GM10847 (cell line): ENCODE results near the gene ADAP2.

Source experiments
- POLR2A ChIP-seq: IDR thresholded peaks from 2 replicates; pipeline ENCODE4 v1.6.1; 2011; ENCODE audit not compliant: insufficient read length; ENCODE audit errors: extremely low read depth

ADAP2 gene, protein sequence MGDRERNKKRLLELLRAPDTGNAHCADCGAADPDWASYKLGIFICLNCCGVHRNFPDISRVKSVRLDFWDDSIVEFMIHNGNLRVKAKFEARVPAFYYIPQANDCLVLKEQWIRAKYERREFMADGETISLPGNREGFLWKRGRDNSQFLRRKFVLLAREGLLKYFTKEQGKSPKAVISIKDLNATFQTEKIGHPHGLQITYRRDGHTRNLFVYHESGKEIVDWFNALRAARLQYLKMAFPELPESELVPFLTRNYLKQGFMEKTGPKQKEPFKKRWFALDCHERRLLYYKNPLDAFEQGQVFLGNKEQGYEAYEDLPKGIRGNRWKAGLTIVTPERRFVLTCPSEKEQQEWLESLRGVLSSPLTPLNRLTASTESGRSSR

DNA sequence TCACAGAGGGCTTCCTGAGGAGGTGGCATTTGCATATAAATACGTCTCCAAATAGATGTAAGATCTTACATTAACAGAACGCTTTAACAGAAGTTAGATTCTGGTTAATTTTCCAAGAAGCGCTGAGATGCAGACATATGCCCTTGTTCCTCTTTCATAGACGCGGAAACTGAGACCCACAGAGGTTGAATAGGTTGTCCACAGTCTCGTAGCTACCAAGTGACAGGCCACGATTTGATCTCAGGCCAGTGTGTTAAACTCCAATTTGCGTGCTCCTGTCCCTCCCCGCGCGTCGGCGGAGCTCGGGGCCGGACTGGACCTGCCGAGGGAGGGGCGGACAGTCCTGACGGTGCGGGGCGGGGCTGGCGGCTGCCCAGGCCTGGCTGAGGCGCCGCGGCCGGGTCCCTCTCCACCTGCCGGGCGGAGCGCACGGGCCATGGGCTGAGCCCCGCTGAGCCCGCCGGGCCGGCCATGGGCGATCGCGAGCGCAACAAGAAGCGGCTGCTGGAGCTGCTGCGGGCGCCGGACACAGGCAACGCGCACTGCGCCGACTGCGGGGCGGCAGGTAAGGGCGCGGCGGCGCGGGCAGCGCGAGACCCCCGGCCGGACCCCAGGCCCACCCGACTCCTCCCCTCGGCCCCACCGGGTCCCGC lies at the start of gene ADAP2:
Gene ADAP2, plus strand, starts transcription at position 402 of the 653 bp plus-strand sequence. Its CDS starts 70 bp downstream, at position 472.
- TF ChIP-seq POLR2A, result no peak

DNA sequence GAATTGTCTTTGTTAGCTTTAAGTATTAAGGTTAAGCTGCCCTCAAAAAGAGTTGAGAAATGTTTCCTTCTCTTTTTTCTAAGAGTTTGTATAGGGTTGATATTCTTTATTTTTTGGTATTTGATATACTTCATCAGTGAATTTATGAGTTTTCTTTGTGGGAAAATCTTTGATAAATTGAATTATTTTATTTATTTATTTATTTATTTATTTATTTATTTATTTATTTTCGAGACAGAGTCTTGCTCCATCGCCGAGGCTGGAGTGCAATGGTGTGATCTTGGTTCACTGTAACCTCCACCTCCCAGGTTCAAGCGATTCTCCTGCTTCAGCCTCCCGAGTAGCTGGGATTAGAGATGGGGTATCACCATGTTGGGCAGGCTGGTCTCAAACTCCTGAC lies 35.6 kb upstream of the ADAP2 start:
- TF ChIP-seq POLR2A, result no peak

DNA sequence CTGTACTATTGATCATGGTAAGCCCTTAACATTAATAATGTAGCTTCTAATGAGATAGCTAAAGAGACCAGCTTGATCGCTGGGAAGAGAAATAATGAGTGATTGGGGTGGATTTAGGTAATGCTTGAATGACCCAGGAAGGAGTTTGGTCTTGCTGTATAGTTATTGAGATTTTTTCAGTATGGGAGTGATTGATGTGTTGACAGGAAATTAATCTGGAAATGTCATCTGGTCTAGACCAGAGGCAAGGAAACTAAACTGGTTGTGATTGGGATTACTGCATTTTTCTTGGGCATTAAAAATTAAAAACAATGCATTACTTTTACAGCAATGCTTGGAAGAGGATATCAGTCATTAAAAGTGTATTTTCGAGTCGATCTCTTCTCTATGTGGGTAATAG lies 27.5 kb upstream of the ADAP2 start:
- no peak for TF ChIP-seq POLR2A

DNA sequence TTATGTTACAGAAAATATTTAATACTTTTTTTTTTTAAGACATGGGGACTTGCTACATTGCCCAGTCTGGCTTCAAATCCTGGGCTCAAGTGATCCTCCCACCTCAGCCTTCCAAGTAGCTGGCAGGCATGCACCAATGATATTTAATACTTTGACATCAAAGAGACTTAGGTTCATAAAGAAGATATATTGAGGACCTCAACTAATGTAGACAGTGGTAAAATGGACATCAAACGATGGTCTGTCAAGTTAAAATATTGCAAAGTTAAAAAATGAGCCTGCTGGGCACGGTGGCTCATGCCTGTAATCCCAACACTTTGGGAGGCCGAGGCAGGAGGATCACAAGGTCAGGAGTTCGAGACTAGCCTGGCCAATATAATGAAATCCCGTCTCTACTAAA lies 24.4 kb upstream of the ADAP2 start:
- no peak for TF ChIP-seq POLR2A

DNA sequence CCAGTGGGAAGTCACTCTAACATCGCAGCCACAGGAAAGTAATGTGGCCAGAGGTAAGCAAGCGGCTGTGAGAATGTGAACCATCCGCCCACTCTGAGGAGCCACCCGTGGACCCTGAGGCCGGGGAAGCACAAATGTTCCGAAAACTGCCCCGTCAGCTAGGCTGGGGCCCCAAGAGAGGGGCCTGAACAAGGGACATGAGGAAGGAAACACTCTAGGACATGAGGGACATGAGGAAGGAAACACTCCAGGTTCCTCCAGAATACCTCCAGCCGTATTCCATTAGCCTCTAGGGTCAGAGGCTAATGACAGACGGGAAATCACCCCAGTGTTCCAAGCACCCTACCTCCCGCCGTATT lies 16.0 kb upstream of the ADAP2 start:
- TF ChIP-seq POLR2A, result no peak

DNA sequence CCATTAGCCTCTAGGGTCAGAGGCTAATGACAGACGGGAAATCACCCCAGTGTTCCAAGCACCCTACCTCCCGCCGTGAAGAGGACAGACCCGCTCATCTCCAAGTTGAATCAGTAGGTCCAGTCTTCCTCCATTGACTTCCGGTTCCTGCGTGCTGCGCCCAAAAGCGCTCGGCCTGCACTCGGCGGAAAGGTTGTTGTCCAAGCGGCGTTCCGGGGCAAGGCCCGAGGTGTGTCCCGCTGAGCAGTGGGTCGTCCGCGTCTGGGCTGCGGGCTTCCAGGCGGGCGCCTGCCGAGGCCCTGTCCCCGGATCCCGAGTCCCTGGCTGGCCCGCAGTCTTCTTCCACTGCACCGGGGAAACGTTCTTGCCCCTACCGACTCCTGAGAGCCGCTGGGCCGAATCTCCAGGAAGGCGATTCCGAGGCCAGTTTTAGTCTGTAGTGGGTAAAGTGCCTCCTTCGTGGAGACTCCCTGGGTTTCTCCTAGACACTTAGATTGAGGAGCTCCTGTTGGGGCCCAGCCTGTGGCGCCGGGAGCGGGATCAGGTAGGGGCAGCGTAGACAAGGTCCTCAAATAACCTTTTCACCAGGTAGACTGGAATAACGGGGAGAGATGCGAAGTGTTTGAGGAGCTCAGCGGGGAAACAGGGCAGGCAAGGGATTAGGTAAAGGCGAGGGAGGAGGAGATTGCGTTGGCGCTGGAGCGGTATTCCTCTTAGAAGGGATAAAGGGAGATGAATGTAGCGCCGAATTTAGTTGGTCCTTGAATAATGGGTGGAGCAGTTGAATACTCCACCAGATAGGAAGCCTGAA lies 15.4 kb upstream of the ADAP2 start, which contains the start of gene TEFM:
Gene TEFM, minus strand, starts transcription at position 138 of the 811 bp plus-strand sequence. Its CDS starts 40 bp downstream, at position 98.
- peak; percentile 87 for TF ChIP-seq POLR2A

DNA sequence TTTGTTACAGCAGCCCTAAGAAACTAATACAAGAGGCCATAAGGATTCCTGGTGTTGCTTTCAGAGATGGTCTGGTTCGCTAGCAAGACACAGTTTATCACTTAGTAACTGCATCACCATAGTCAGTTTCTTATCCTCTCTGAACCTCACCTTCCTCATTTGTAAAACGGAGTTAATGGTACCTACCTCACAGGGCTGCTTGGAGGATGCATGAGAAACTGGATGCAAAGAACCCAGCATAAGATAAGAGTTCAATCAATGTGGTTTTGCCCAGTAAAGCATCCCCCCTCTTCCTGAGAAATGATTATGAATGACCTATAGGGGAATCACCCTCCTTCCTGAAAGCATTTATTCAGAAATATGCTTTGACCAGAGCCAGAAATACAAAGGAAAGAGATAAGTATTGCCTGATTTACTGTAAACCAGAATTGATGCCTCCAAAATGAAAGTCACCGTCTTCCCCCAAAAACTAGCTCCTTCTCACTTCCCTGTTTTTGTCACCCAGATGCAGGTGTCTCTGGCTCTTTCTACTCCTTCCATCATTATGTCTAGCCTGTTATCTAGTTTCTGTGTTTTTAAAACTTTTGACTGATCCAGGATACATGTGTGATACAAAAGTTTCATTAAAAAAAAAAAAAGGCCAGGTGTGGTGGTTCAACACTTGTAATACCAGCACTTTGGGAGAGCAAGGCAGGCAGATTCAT lies 12.9 kb upstream of the ADAP2 start:
- no peak for TF ChIP-seq POLR2A

DNA sequence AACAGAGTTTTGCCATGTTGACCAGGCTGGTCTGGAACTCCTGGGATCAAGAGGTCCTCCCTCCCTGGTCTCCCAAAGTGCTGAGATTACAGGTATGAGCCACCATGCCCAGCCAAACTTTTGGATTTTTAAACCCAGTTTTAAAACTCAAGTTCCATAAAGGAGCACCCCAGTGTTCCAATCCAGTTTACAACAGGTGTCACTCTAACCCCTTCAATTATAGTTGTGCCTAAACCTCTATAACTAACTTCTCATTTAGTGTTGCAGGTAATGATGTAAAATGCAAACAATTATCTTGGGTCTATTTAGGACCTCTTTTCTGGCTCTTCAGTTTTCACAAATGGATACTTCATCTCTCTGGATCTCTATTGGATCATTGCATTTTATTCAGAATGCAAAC lies 7.8 kb upstream of the ADAP2 start:
- no peak for TF ChIP-seq POLR2A

DNA sequence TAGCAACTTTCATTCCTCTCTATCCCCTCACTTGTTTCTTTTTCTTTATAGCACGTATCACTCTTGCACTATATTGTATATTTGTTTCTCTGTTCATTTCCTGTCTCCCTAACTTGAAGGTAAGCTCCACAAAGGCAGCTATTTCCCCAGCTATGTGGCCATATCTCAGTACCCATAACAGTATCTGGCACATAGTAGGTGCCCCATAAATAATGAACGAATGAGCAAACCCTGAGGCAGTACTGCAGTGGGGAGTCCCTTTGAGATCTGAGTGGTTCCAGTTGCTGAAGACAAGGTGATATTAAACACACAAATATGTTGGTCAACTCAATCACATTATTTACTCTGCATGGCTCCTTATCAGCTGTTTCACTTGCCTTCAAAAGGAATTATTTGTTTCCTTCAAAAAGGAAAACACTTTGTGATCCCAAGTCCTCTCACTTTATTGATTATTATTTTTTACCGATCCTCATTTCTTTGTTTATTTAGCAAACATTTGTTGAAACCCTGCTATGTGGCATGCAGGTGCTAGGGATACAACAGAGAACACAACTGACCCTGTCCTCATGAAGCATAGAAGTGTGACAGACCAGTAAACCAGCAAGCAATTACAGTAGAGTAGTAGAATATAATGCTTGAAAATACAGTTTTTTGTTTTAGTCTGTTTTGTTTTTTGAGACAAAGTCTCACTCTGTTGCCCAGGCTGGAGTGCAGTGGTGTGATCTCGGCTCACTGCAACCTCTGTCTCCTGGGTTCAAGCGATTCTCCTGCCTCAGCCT lies 5.7 kb upstream of the ADAP2 start:
- TF ChIP-seq POLR2A, result no peak

DNA sequence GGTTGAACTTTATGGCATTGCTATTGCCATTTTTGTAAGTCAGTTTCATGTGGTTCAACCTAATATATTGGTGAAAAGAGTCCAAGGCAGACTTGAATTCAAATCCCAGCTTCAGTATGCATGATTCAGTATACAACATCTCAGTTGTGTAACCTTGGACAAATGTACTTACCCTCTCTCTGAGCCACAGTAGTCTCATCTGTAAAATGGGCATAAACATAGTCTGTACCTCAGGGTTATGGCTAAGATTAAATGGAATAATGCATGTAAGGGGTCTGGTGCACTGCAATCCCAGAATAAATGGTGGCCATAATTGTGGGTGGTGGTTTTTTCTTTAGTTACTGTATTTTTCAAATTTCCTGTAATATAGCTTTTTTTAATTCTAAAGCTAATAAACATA lies 4.7 kb upstream of the ADAP2 start:
- TF ChIP-seq POLR2A, result no peak

DNA sequence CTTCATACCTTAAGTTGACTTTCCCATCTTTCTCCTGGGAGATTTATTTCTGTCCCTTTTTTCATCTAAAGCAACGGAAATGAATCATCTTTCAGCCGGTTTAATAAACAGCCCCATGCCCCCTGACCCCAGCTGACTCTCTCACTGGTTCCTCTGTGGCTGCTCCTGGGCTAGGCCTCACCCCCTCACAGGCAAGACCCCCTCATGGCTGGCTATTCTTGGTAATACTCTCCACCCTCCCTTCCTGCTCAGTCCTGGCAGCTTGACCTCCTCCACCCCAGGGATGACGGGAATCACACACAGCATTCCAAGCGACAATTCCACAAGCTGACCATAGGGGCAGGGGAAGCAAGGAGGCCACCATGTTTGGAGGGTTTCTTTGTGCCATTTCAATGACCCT lies 1.5 kb upstream of the ADAP2 start:
- TF ChIP-seq POLR2A, result no peak

DNA sequence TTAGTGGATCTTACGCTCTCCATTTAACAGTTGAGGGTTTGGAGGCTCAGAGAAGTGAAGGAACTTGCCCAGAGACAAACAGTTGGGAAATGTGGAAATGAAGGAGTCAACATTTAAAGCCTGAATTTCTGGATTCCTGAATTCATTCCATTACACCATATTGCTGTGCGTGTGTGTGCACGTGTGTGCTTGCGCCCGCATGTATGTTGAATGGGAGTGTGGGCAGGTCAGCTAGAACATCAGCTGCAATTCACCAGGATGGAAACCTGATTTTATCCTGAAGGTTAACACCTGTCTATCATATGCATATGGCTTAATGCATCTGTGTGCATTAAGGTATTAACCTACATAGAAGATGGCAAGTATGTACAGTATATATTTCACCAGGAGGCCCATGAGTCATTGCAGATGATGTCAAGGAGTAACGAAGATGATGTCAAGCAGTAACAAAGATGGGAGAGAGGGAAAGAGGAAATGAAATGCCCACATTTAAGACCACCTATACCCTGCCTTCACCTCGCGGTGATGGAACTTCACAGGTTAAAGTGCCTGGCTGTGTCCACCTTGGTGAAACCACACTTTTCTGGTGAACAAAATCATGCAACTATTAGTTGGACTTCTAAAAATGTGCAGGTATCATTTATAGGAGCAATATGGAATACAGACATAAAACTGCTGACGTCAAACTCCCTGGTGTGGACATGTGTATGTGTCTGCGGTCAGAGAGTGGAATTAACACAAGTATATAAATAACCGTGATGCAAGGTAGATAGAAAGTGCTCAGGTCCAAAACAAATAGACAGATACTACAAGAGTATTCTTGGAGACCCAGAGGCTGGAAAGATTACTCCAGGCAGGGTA lies 832 bp upstream of the ADAP2 start:
- TF ChIP-seq POLR2A, result no peak

DNA sequence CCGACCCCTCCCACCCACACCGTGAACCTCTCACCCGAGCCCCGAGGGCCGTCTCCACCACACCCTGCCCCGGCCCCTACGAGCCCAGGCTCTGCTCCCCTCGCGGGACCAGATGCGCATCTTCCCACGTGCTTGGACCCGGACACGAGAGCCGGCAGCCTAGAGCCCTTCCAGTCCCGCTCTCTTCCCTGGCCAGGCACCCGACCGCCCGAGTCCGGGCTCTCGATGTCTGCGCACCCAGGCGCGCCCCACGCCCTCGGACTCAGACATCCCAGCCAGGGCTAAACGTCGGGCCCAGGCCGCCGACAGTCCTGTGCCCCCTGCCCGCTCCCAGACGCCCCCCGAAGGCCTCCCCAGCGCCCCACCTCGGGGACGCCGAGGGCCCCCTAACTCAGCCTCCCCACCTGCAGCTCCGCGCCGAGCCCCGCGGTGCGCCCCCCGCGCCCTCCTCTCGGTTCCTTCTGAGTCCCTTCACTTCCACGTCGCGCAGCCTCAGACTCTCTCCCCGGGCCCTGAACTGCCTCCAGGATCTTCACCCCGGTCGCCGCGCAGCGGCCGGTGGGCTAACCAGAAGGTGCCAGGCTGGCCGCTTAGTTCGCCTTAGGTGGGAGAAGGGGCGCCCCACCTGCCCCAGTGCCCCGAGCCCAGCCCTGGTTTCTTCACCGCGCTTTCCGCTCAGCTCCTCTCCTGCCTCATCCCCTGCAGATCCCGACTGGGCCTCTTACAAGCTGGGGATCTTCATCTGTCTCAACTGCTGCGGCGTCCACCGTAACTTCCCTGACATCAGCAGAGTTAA lies 688 bp downstream of the ADAP2 start:
- no peak for TF ChIP-seq POLR2A

DNA sequence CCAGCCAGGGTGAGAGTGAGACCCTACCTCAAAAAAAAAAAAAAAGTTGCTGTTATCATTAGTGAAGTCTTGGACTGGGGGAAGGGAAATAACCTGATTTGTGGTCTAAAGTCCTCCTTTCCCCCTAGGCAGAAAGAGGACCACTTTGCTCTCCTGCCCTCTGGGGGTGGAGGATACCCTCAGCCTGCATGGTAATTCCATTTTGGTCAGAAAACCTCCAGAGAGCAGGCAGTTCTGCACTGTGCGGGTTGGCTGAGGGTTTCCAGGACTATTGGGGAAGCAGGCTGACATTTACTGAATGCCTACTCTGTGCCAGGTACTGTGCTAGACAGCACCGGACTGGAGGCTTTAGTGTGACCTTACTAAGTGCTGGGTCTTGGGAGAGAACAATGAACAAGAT lies 2.6 kb downstream of the ADAP2 start:
- TF ChIP-seq POLR2A, result no peak
